H1 (cell line): ENCODE data around the gene OR8A1.

Source experiments
- MAFK ChIP-seq: IDR thresholded peaks from 2 replicates; pipeline ENCODE4 v1.6.1; 2012; ENCODE audit warnings: low read depth, mild to moderate bottlenecking, improper control_type of control experiment, low read length
- POLR2A ChIP-seq, 2 experiments: IDR thresholded peaks; 1 replicate in 1 of 2; 2 replicates in 1 of 2; pipeline ENCODE4 v1.6.1; 2011; ENCODE audit warnings: low read depth in 2 of 2, low read length in 2 of 2, mild to moderate bottlenecking in 2 of 2; ENCODE audit errors: control extremely low read depth in 1 of 2
- POLR2AphosphoS5 ChIP-seq: IDR thresholded peaks from 2 replicates; pipeline ENCODE4 v1.6.1; 2011; ENCODE audit warnings: low read depth, low read length
- RFX5 ChIP-seq: IDR thresholded peaks from 2 replicates; pipeline ENCODE4 v1.6.1; 2011; ENCODE audit warnings: low read depth, low read length, improper control_type of control experiment, borderline replicate concordance
- SP1 ChIP-seq: IDR thresholded peaks from 2 replicates; pipeline ENCODE4 v1.6.1; 2011; ENCODE audit warnings: low read depth, low read length
- TF ChIP-seq, protein P1 (sequence below), 3 experiments: IDR thresholded peaks; 1 replicate in 2 of 3; 2 replicates in 1 of 3; pipeline versions ENCODE4 v1.5.1 to v1.6.1; 2011; ENCODE audit warnings: low read length in 3 of 3, mild to moderate bottlenecking in 3 of 3, inconsistent platforms in 2 of 3, low read depth in 1 of 3, moderate library complexity in 1 of 3; ENCODE audit not compliant: insufficient read depth in 1 of 3; ENCODE audit errors: control extremely low read depth in 1 of 3

DNA sequence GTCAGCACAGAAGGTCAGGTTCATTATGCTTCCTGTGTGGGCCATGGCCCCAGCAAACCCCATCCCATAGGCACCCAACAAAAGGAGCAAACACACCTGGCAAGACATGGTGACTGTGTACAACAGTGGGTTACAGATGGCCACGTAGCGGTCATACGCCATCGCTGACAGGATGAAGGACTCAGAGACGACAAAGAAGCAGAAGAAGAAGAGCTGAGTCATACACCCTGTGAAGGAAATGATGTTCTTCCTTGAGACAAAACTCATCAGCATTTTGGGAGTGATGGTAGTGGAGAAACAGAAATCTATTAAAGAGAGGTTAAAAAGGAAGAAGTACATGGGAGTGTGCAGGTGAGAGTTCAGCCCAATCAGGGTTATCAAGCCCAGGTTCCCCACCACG, 26.7 kb upstream of the OR8A1 start:
- TF ChIP-seq SP1 (no peak), POLR2A (IDR thresholded peaks at IDR 0.05; ENCODE audit: control extremely low read depth in 1 of 2, low read depth in 2 of 2, low read length in 2 of 2) (no peak), MAFK (no peak), POLR2AphosphoS5 (no peak), RFX5 (no peak)
- TF ChIP-seq, protein P1, sequence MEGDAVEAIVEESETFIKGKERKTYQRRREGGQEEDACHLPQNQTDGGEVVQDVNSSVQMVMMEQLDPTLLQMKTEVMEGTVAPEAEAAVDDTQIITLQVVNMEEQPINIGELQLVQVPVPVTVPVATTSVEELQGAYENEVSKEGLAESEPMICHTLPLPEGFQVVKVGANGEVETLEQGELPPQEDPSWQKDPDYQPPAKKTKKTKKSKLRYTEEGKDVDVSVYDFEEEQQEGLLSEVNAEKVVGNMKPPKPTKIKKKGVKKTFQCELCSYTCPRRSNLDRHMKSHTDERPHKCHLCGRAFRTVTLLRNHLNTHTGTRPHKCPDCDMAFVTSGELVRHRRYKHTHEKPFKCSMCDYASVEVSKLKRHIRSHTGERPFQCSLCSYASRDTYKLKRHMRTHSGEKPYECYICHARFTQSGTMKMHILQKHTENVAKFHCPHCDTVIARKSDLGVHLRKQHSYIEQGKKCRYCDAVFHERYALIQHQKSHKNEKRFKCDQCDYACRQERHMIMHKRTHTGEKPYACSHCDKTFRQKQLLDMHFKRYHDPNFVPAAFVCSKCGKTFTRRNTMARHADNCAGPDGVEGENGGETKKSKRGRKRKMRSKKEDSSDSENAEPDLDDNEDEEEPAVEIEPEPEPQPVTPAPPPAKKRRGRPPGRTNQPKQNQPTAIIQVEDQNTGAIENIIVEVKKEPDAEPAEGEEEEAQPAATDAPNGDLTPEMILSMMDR (IDR thresholded peaks at IDR 0.05; ENCODE audit: control extremely low read depth in 1 of 3, insufficient read depth in 1 of 3, low read depth in 1 of 3, low read length in 3 of 3) = no peak
